Measurements from ENCODE around the gene SKIDA1.
"Not testable (repeated sequence)": the region's sequence is repeated elsewhere in the genome, so short reads cannot be mapped to it uniquely, and the experiment has no call there.

Gene SKIDA1

DNA sequence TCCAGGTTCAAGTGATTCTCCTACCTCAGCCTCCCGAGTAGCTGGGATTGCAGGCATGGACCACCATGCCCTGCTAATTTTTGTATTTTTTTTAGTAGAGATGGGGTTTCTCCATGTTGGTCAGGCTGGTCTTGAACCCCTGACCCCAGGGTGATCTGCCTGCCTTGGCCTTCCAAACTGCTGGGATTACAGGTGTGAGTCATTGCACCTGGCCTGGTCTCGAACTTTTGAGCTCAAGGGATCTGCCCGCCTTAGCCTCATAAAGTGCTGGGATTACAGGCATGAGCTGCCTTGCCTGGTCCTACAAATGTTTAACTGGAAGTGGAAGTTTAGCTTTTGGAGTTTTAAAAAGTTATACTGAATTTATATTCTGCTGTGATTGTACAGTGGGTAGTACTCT lies 11.4 kb upstream of the SKIDA1 start:
- H3K4me3 ChIP-seq (ENCODE audit: low read depth, low read length) = no peak overlapping the region
- no peak for DNase-seq (ENCODE audit: low read depth)
- TF ChIP-seq, protein P1, sequence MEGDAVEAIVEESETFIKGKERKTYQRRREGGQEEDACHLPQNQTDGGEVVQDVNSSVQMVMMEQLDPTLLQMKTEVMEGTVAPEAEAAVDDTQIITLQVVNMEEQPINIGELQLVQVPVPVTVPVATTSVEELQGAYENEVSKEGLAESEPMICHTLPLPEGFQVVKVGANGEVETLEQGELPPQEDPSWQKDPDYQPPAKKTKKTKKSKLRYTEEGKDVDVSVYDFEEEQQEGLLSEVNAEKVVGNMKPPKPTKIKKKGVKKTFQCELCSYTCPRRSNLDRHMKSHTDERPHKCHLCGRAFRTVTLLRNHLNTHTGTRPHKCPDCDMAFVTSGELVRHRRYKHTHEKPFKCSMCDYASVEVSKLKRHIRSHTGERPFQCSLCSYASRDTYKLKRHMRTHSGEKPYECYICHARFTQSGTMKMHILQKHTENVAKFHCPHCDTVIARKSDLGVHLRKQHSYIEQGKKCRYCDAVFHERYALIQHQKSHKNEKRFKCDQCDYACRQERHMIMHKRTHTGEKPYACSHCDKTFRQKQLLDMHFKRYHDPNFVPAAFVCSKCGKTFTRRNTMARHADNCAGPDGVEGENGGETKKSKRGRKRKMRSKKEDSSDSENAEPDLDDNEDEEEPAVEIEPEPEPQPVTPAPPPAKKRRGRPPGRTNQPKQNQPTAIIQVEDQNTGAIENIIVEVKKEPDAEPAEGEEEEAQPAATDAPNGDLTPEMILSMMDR (IDR thresholded peaks at IDR 0.05; ENCODE audit: low read depth, low read length, missing control alignments) = no peak

DNA sequence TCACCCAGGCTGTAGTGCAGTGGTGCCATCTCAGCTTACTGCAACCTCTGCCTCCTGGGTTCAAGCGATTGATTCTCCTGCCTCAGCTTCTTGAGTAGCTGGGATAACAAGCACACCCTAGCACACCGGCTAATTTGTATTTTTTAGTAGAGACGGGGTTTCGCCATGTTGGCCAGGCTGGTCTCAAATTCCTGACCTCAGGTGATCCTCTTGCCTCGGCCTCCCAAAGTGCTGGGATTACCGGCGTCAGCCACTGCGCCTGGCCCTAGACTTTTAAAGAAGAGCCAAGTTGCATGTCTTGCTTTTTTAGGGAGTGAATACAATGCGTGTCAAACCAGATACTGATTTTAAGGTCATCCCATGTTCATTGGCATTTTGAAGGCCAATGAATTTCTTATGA lies 10.5 kb upstream of the SKIDA1 start:
- not testable (repeated sequence) for DNase-seq (ENCODE audit: low read depth); H3K4me3 ChIP-seq (ENCODE audit: low read depth, low read length)

DNA sequence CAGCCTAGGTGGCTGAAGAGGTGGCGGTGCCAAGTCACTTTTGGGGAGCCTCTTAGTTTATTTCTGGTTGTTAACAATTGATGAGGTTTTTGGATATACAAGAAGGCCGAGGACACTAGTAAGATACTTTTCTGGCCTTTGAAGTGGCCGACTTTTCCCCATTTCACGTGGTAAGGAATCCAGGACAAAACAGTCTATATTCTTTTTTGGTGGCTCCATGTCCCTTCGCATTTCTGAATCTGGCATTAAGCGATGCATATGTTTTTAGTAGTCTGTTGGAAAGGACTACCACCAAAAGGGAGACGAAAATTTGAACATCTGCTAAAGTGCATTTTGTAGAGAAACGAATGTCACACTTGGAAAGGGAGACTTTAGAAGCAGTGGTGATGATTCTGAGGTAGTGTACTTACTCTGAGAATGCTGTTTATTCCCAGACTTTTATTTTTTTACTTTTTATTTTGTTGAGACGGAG lies 10.0 kb upstream of the SKIDA1 start:
- TF ChIP-seq, protein P1 (IDR thresholded peaks at IDR 0.05; ENCODE audit: low read depth, low read length, missing control alignments) = no peak
- H3K4me3 ChIP-seq (ENCODE audit: low read depth, low read length) = peak overlapping the region; percentile 90
- no peak for DNase-seq (ENCODE audit: low read depth)

DNA sequence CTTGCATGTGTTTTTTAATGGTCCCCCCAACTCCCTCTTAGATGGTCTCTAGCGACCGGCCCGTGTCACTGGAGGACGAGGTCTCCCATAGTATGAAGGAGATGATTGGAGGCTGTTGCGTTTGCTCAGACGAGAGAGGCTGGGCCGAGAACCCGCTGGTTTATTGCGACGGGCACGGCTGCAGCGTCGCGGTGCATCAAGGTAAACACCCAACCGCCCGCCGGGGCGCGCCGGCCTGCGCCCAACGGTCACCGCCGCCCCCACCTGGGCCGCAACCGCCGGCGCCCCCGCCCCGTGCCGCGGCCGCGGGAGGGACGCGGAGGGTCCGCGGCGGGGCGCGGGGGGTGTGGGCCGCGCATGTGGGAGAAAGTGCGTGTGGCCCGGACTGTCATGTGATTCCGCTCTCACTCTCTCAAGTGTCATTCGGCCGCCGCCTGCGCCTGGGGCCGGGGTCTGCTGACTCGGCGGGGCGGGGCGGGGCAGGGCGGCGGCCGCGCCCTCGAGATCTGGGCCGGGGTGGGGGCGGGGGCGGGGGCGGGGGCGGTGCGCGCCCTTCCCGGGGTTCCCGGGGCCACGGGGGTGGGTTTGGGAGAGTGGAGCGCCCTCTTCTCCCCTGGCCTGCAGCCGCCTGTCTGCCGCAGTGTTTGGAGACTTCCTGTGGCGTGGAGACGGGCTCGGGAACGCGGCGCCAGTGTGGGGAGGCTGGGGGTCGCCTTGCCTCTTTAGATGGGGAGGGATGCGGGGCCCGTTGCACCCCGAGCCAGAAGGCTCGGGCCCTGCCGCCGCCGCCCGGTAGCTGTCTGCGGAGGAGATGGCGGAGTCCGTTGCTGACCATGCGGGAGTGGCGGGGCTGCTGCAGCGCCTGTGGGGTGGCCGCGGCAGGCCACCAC lies 9.4 kb upstream of the SKIDA1 start:
- DNase-seq (ENCODE audit: low read depth) = no peak
- peak overlapping the region; percentile 90 for H3K4me3 ChIP-seq (ENCODE audit: low read depth, low read length)
- TF ChIP-seq, protein P1 (IDR thresholded peaks at IDR 0.05; ENCODE audit: low read depth, low read length, missing control alignments) = peak; percentile 2

DNA sequence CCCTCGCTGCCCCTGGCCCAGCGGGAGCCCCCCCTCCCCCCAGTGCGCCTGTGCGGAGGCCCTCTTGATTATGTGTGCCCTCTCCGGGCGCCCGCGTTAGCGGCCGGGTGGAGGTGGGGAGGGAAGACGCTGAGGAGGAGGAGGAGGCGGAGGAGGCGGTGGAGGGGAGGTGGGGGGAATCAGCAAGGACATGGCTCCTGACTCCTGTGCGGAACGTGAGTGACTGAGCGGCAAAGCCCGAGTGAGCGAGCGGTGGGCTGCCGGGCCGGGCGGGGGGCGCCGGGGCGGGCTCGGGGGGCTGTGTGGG lies 8.8 kb upstream of the SKIDA1 start:
- TF ChIP-seq, protein P1 (IDR thresholded peaks at IDR 0.05; ENCODE audit: low read depth, low read length, missing control alignments) = no peak
- peak overlapping the region; percentile 90 for H3K4me3 ChIP-seq (ENCODE audit: low read depth, low read length)
- no peak for DNase-seq (ENCODE audit: low read depth)

DNA sequence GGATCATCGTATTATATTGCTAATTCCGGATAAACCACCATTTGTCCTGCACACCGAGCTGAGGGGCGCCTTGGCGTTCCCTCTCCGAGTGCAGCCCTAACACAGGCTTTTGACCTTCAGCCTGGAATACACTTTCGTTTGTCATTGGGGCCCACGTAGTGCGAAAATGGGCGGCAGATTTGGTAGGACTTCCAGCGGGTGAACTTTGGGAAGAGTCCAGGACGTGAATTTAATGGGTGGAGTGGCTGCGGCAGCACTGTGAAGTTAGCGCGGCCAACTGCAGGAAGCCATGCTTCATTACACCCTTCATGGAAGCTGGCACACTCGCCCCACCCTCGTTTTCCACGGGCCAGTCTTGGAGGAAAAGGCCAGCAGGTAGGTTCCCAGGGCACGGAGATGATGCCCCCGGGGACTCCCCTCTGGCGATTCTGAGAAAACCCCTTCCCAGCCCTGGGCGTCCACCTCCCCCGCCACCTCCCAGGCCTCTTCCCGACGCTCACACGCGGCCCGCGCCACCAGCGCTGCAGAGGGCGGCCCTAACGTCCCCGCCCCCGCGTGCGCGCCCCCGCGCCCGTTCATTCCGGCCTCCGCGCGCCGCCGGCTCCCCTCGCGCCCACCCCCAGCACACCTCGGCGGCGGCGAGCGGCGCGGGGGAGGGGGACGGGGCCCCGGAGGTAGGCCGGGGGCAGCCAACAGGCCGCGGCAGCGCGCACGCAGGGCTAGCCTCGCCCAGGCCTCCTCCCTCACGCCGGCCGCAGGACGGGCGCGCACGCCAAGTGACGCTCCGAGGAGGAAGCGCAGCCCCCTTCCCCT lies 8.2 kb upstream of the SKIDA1 start, which contains the start of gene MLLT10:
Gene MLLT10 (plus strand): TSS at position 766 of the 813 bp plus-strand sequence. CDS start 413 bp downstream, outside the sequence.
- TF ChIP-seq, protein P1 (IDR thresholded peaks at IDR 0.05; ENCODE audit: low read depth, low read length, missing control alignments) = peak; percentile 17
- H3K4me3 ChIP-seq (ENCODE audit: low read depth, low read length) = peak within 1 kb of the TSS; percentile 90
- peak; percentile 78 for DNase-seq (ENCODE audit: low read depth)
